Natural killer cell (primary cell): ENCODE results near the gene PTDSS2. TPM values are rescaled to one million over a fixed set of nuclear protein-coding genes. Genes with fewer than 3 reads are reported as not detected.

ENCODE experiments used
- ATAC-seq, 3 donors: fragments of 150-1000 bp in 2 of 3; fragments of 200-7000 bp in 1 of 3; cut with Tn5 transposase; 1 replicate in 1 of 3; 2 replicates in 2 of 3; pipeline ENCODE4 v1.10.0; 2021; ENCODE audit warnings: mild to moderate bottlenecking in 2 of 3, moderate library complexity in 2 of 3
- DNase-seq, 2 donors: peaks; one replicate each; pipeline versions ENCODE4 v3.0.0 to v3.0.0-alpha.2; 2013 to 2021; ENCODE audit warnings: mixed read lengths in 1 of 2
- H3K27ac ChIP-seq: one replicate; pipeline ENCODE4 v1.5.1; 2013; ENCODE audit warnings: mild to moderate bottlenecking, low read length
- H3K27me3 ChIP-seq: one replicate; pipeline ENCODE4 v1.6.1; 2013; ENCODE audit warnings: low read length; ENCODE audit not compliant: control insufficient read depth, insufficient read depth
- H3K36me3 ChIP-seq: one replicate; pipeline ENCODE4 v1.6.1; 2013; ENCODE audit warnings: low read length; ENCODE audit not compliant: control insufficient read depth, insufficient read depth
- H3K4me1 ChIP-seq: one replicate; pipeline ENCODE4 v1.6.1; 2013; ENCODE audit warnings: low read length; ENCODE audit not compliant: control insufficient read depth, insufficient read depth
- H3K4me3 ChIP-seq: one replicate; pipeline ENCODE4 v1.5.1; 2013; ENCODE audit warnings: low read length
- H3K9me3 ChIP-seq: one replicate; pipeline ENCODE4 v1.6.1; 2013; ENCODE audit warnings: low read length; ENCODE audit not compliant: control insufficient read depth, insufficient read depth
- H3K27ac Mint-ChIP-seq, 2 donors: one replicate each; pipeline ENCODE4 v1.8.0; 2022; ENCODE audit warnings: mild to moderate bottlenecking in 2 of 2, mixed read lengths in 2 of 2, moderate library complexity in 1 of 2
- H3K27me3 Mint-ChIP-seq, 2 donors: one replicate each; pipeline ENCODE4 v1.8.0; 2022; ENCODE audit warnings: low read depth in 2 of 2, mixed read lengths in 2 of 2
- H3K36me3 Mint-ChIP-seq: one replicate; pipeline ENCODE4 v1.8.0; 2022; ENCODE audit warnings: mixed read lengths
- H3K4me1 Mint-ChIP-seq, 2 donors: one replicate each; pipeline ENCODE4 v1.8.0; 2022; ENCODE audit warnings: mixed read lengths in 2 of 2
- H3K4me3 Mint-ChIP-seq: one replicate; pipeline ENCODE4 v1.8.0; 2022; ENCODE audit warnings: mild to moderate bottlenecking, moderate library complexity, mixed read lengths
- H3K9me3 Mint-ChIP-seq, 2 donors: one replicate each; pipeline ENCODE4 v1.8.0; 2022; ENCODE audit warnings: mixed read lengths in 2 of 2
- WGBS: methylation state at CpG from one replicate; pipeline ENCODE4 v1.1.7; 2013; ENCODE audit warnings: missing lambda C conversion rate; ENCODE audit not compliant: insufficient coverage; 5-methylcytosine and 5-hydroxymethylcytosine counted together
- intact Hi-C: fragments of 100-400 bp; cut with micrococcal nuclease; formaldehyde crosslinking; loops from one replicate; pipeline ENCODE4 v1.14.2; 2022
- total RNA-seq, 4 donors: library from RNA; stranded (reverse); fragments of 120-200 nt in 1 of 4; gene quantifications; one replicate each; pipeline versions ENCODE4 v1.2.3 to v1.2.4, GENCODE V29; 2013 to 2022
- TF ChIP-seq, protein P1 (sequence below): fragments of 200-600 bp; IDR thresholded peaks from one replicate; pipeline ENCODE4 v1.8.0; 2022; ENCODE audit warnings: antibody characterized with exemption

The PTDSS2 gene
- total RNA-seq, 3 donors from 2014 or later (not counting 1 experiment from before 2014, with no cell fraction given) = 21.5 to 25.1 (median 23.4) TPM

DNA sequence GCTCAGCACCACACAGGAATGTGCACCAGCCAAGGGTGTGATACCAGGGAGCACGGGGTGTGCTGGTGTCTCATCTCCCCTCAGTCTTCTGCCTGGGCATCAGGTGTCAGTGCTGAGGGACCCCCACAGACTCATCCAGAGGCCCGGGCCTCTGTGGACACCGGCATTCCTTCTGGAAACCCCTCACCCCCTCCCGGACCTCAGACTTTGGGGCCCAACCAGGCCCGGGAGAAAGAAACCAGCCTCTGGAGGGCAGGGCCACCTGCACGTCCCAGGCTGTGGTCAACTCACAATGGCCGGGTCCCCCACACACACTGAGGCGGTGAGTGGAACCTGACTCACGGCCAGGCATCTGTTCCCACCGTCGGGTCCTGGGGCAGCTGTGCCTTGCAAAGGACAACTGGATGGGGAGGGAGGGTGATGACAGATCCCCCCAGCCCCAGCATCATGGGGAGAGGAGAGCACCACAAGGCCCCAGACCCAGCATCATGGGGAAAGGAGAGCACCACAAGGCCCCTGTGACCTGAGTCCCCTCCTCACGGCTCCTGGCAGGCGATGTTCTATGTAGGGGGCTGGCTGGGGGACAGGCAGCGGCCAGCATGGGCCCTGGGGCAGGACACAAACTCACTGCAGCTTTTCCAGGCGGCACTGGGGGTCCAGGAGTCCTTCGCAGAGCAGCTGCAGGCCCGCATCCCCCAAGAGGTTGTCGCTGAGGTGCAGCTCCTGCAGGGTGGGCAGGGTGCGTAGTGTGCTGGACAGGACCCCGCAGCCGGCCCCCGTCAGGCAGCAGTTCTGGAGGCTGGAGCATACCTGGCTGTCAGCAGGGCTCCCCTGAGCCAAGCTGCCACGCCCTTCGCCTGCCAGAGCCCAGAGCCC, 49.4 kb downstream of the PTDSS2 start:
- Histone ChIP-seq H3K36me3 (peaks cover 58% of the 10 kb centered on the region), H3K4me3 (no peak overlapping the region), H3K27me3 (no peaks in the 10 kb centered on the region), H3K4me1 (peaks cover 23% of the 10 kb centered on the region), H3K9me3 (no peaks in the 10 kb centered on the region), H3K27ac (no peak overlapping the region)
- ATAC-seq (no peak), DNase-seq (no peak)
- Mint-ChIP-seq H3K4me1 (peaks cover 0 to 9% of the 10 kb centered on the region in 2 donors), H3K4me3 (no peak overlapping the region), H3K36me3 (peaks cover 9% of the 10 kb centered on the region), H3K27me3 (no peaks in the 10 kb centered on the region), H3K27ac (no peak overlapping the region), H3K9me3 (no peaks in the 10 kb centered on the region)
- TF ChIP-seq, protein P1, sequence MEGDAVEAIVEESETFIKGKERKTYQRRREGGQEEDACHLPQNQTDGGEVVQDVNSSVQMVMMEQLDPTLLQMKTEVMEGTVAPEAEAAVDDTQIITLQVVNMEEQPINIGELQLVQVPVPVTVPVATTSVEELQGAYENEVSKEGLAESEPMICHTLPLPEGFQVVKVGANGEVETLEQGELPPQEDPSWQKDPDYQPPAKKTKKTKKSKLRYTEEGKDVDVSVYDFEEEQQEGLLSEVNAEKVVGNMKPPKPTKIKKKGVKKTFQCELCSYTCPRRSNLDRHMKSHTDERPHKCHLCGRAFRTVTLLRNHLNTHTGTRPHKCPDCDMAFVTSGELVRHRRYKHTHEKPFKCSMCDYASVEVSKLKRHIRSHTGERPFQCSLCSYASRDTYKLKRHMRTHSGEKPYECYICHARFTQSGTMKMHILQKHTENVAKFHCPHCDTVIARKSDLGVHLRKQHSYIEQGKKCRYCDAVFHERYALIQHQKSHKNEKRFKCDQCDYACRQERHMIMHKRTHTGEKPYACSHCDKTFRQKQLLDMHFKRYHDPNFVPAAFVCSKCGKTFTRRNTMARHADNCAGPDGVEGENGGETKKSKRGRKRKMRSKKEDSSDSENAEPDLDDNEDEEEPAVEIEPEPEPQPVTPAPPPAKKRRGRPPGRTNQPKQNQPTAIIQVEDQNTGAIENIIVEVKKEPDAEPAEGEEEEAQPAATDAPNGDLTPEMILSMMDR = no peak
- intact Hi-C loops = no loop called here
- whole genome bisulfite sequencing = 96% methylated on average over 24 of the region's 24 CpGs

DNA sequence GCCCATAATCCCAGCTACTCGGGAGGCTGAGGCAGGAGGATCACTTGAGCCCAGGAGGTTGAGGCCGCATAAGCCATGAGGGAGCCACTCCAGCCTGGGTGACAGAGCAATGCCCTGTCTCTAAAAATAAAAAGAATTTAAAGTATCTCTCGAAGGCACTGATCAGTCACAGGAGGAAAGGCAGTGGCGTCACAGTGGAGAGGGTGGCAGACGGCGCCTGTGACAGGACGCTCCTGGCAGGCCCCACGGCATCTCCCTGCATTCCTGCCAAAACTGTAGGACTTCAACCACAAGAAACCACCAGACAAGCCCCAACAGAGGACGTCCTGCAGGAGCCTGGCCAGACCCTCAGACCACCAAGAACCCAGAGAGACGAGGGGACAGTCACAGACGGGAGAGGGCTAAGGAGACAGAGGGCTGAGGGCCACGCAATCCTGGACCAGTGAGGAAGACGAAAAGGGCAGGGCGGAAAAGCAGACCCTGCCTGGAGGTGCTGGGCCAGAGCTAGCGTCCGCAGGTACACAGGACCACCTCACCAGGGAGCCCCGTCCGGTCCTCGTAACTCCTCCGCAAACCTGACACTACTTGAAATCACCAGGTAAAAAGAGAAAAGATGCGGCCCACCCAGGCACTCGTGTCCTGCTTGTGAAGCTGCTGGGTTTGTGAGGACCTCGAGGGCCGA, 51.1 kb downstream of the PTDSS2 start:
- H3K27ac Mint-ChIP-seq = peak overlapping the region in 1 of 2 donors; percentile 41
- H3K27me3 Mint-ChIP-seq = no peaks in the 10 kb centered on the region
- H3K27ac ChIP-seq = no peak overlapping the region
- WGBS = 87% methylated on average over 24 of the region's 24 CpGs
- ATAC-seq (no peak), DNase-seq (no peak)
- TF ChIP-seq, protein P1 = no peak
- peaks cover 40% of the 10 kb centered on the region for H3K4me1 ChIP-seq
- H3K9me3 Mint-ChIP-seq = no peaks in the 10 kb centered on the region
- H3K36me3 Mint-ChIP-seq = peaks cover 9% of the 10 kb centered on the region
- H3K27me3 ChIP-seq = no peaks in the 10 kb centered on the region
- intact Hi-C loops = no loop called here
- H3K4me3 Mint-ChIP-seq = peak overlapping the region; percentile 4
- no peak overlapping the region for H3K4me3 ChIP-seq
- H3K9me3 ChIP-seq = no peaks in the 10 kb centered on the region
- H3K36me3 ChIP-seq = peaks cover 45% of the 10 kb centered on the region
- H3K4me1 Mint-ChIP-seq = peaks cover 2 to 19% of the 10 kb centered on the region in 2 donors

DNA sequence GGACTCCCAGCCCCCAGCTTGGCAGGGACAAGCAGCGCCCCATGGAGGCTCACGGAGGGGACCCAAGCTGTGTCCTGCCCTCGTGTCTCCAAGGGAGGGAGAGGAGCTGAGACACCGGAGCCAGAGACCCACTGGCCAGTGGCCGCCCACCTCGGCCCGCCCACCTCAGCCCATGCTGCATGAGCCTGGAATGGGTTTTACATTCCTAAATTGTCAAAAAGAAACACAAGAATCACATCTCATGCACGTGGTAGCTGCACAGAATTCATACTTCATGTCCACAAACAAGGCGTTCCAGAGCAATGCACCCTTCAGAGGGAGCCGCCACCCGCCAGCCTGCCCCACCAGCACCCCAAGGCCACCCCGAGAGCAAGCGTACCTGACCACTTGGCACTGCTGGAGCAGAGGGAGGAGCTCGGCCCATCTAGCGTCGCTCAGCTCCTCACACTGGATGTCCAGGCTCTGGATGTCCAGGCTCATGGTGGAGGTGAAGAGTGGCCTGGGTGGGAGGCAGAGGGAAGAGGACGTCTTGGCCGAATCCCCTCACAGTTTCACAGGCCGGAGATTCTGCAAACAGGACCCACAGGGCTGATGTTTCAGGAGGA, 51.7 kb downstream of the PTDSS2 start:
- no peak for ATAC-seq
- Histone ChIP-seq H3K4me1 (peaks cover 45% of the 10 kb centered on the region), H3K27me3 (no peaks in the 10 kb centered on the region), H3K27ac (no peak overlapping the region), H3K9me3 (no peaks in the 10 kb centered on the region), H3K36me3 (peaks cover 42% of the 10 kb centered on the region), H3K4me3 (no peak overlapping the region)
- peaks cover 8 to 25% of the 10 kb centered on the region in 2 donors for H3K4me1 Mint-ChIP-seq
- H3K36me3 Mint-ChIP-seq = peaks cover 9% of the 10 kb centered on the region
- 90% methylated on average over 17 of the region's 19 CpGs for WGBS
- no peak for DNase-seq
- intact Hi-C loops = no loop called here
- H3K9me3 Mint-ChIP-seq = no peaks in the 10 kb centered on the region
- H3K4me3 Mint-ChIP-seq = no peak overlapping the region
- H3K27ac Mint-ChIP-seq = no peak overlapping the region
- TF ChIP-seq, protein P1 = no peak
- no peaks in the 10 kb centered on the region for H3K27me3 Mint-ChIP-seq
